Neural progenitor cell (in vitro differentiated cells): Measurements from ENCODE around the gene ITGA1. TPM values are rescaled to one million over a fixed set of nuclear protein-coding genes. Genes with fewer than 3 reads are reported as not detected.

ENCODE experiments used
- DNase-seq: peaks from one replicate; pipeline ENCODE4 v3.0.0-alpha.2; 2016; ENCODE audit warnings: low spot score
- H2AFZ ChIP-seq: fragments of 200-600 bp; sonication (generic); replicated peaks from 2 replicates; pipeline ENCODE4 v1.6.1; 2016; ENCODE audit warnings: antibody characterized with exemption
- H3F3A ChIP-seq: fragments of 200-600 bp; sonication (generic); 2 replicates; pipeline ENCODE4 v1.6.1; 2016; ENCODE audit warnings: antibody characterized with exemption, low read depth
- H3K27ac ChIP-seq: fragments of 200-600 bp; sonication (generic); 2 replicates; pipeline ENCODE4 v1.5.1; 2016; ENCODE audit warnings: mild to moderate bottlenecking
- H3K27me3 ChIP-seq: fragments of 200-600 bp; sonication (generic); 2 replicates; pipeline ENCODE4 v1.6.1; 2016; ENCODE audit warnings: mild to moderate bottlenecking, moderate library complexity
- H3K36me3 ChIP-seq: fragments of 200-600 bp; sonication (generic); 2 replicates; pipeline ENCODE4 v1.5.1; 2016
- H3K4me1 ChIP-seq: fragments of 200-600 bp; sonication (generic); 2 replicates; pipeline ENCODE4 v1.6.1; 2016; ENCODE audit warnings: mixed run types
- H3K4me2 ChIP-seq: fragments of 200-600 bp; sonication (generic); 2 replicates; pipeline ENCODE4 v1.6.1; 2016
- H3K4me3 ChIP-seq: fragments of 200-600 bp; sonication (generic); 2 replicates; pipeline ENCODE4 v1.5.1; 2016
- H3K79me2 ChIP-seq: fragments of 200-600 bp; sonication (generic); 2 replicates; pipeline ENCODE4 v1.6.1; 2016; ENCODE audit warnings: low read depth
- H3K9ac ChIP-seq: fragments of 200-600 bp; sonication (generic); 2 replicates; pipeline ENCODE4 v1.6.1; 2016
- H3K9me3 ChIP-seq: fragments of 200-600 bp; sonication (generic); 2 replicates; pipeline ENCODE4 v1.5.1; 2016; ENCODE audit warnings: low read depth
- H4K20me1 ChIP-seq: fragments of 200-600 bp; sonication (generic); 2 replicates; pipeline ENCODE4 v1.6.1; 2016; ENCODE audit warnings: low read depth
- H3K27ac Mint-ChIP-seq: 3 replicates; pipeline ENCODE4 v1.8.0; 2021; ENCODE audit warnings: mixed read lengths
- H3K27me3 Mint-ChIP-seq: 2 replicates; pipeline ENCODE4 v1.8.0; 2022; ENCODE audit warnings: low read depth, mild to moderate bottlenecking, inconsistent platforms, moderate library complexity, mixed read lengths; ENCODE audit not compliant: insufficient read depth
- H3K36me3 Mint-ChIP-seq: 3 replicates; pipeline ENCODE4 v1.8.0; 2021; ENCODE audit warnings: mixed read lengths
- H3K4me1 Mint-ChIP-seq: 3 replicates; pipeline ENCODE4 v1.8.0; 2021; ENCODE audit warnings: mixed read lengths
- H3K4me3 Mint-ChIP-seq: 3 replicates; pipeline ENCODE4 v1.8.0; 2021; ENCODE audit warnings: mild to moderate bottlenecking, moderate library complexity, mixed read lengths
- H3K9me3 Mint-ChIP-seq: 3 replicates; pipeline ENCODE4 v1.8.0; 2020; ENCODE audit warnings: mixed read lengths
- CTCF ChIP-seq: fragments of 200-600 bp; sonication (generic); IDR thresholded peaks from 2 replicates; pipeline ENCODE4 v1.5.1; 2017; ENCODE audit warnings: antibody characterized with exemption, mild to moderate bottlenecking
- EZH2 ChIP-seq: fragments of 200-600 bp; sonication (generic); IDR thresholded peaks from 2 replicates; pipeline ENCODE4 v1.6.1; 2017; ENCODE audit warnings: antibody characterized with exemption, mild to moderate bottlenecking, moderate library complexity
- EZH2phosphoT487 ChIP-seq: fragments of 200-600 bp; sonication (generic); IDR thresholded peaks from 2 replicates; pipeline ENCODE4 v1.6.1; 2017; ENCODE audit warnings: antibody characterized with exemption
- total RNA-seq: library from RNA; depleted of rRNA; stranded (reverse); fragments of >200 nt; gene quantifications from 2 replicates; pipeline ENCODE4 v1.2.3, GENCODE V29; 2015; ENCODE audit warnings: low replicate concordance

Gene ITGA1
- total RNA-seq, 1 donor from 2014 or later: 2.2 TPM

GRCh38 chr5:52853650-52854049 is 65.9 kb downstream of the ITGA1 start:
- H4K20me1 ChIP-seq: no peaks in the 10 kb centered on the region
- H3K27ac Mint-ChIP-seq: no peak overlapping the region
- TF ChIP-seq EZH2phosphoT487 (no peak), CTCF (no peak), EZH2 (no peak)
- H3K9ac ChIP-seq: no peak overlapping the region
- no peaks in the 10 kb centered on the region for H3K36me3 Mint-ChIP-seq
- H3K36me3 ChIP-seq: no peaks in the 10 kb centered on the region
- no peaks in the 10 kb centered on the region for H3K4me1 Mint-ChIP-seq
- no peaks in the 10 kb centered on the region for H3K9me3 Mint-ChIP-seq
- no peaks in the 10 kb centered on the region for H3K4me1 ChIP-seq
- H3K4me3 ChIP-seq: no peak overlapping the region
- no peak overlapping the region for H3K4me2 ChIP-seq
- H3K27me3 ChIP-seq: no peaks in the 10 kb centered on the region
- H2AFZ ChIP-seq: no peak overlapping the region
- H3K27me3 Mint-ChIP-seq: no peaks in the 10 kb centered on the region
- no peak overlapping the region for H3K27ac ChIP-seq
- H3K79me2 ChIP-seq: no peaks in the 10 kb centered on the region
- no peaks in the 10 kb centered on the region for H3F3A ChIP-seq
- no peaks in the 10 kb centered on the region for H3K9me3 ChIP-seq
- DNase-seq: no peak
- H3K4me3 Mint-ChIP-seq: no peak overlapping the region

GRCh38 chr5:52854301-52854700 is 66.6 kb downstream of the ITGA1 start:
- Mint-ChIP-seq H3K4me3 (no peak overlapping the region), H3K27ac (no peak overlapping the region), H3K9me3 (no peaks in the 10 kb centered on the region), H3K36me3 (no peaks in the 10 kb centered on the region), H3K4me1 (no peaks in the 10 kb centered on the region), H3K27me3 (no peaks in the 10 kb centered on the region)
- Histone ChIP-seq H3K9me3 (no peaks in the 10 kb centered on the region), H2AFZ (no peak overlapping the region), H3K4me3 (no peak overlapping the region), H3K27me3 (no peaks in the 10 kb centered on the region), H3F3A (no peaks in the 10 kb centered on the region), H3K4me1 (no peaks in the 10 kb centered on the region), H3K9ac (no peak overlapping the region), H3K4me2 (no peak overlapping the region), H3K79me2 (no peaks in the 10 kb centered on the region), H3K27ac (no peak overlapping the region), H3K36me3 (no peaks in the 10 kb centered on the region), H4K20me1 (no peaks in the 10 kb centered on the region)
- DNase-seq: no peak
- TF ChIP-seq CTCF (no peak), EZH2 (no peak), EZH2phosphoT487 (no peak)

GRCh38 chr5:52854949-52855348 is 67.2 kb downstream of the ITGA1 start:
- DNase-seq: no peak
- Histone ChIP-seq H3K9me3 (no peaks in the 10 kb centered on the region), H3F3A (no peaks in the 10 kb centered on the region), H3K27me3 (no peaks in the 10 kb centered on the region), H3K27ac (no peak overlapping the region), H3K4me3 (no peak overlapping the region), H3K79me2 (no peaks in the 10 kb centered on the region), H4K20me1 (no peaks in the 10 kb centered on the region), H3K36me3 (no peaks in the 10 kb centered on the region), H2AFZ (no peak overlapping the region), H3K4me2 (no peak overlapping the region), H3K9ac (no peak overlapping the region), H3K4me1 (no peaks in the 10 kb centered on the region)
- Mint-ChIP-seq H3K4me3 (no peak overlapping the region), H3K27me3 (no peaks in the 10 kb centered on the region), H3K36me3 (no peaks in the 10 kb centered on the region), H3K27ac (no peak overlapping the region), H3K4me1 (peaks cover 4% of the 10 kb centered on the region), H3K9me3 (no peaks in the 10 kb centered on the region)
- TF ChIP-seq CTCF (no peak), EZH2 (no peak), EZH2phosphoT487 (no peak)
